RCC 7860 (cell line): ENCODE measurements around the gene ZNF511.
"Not testable (repeated sequence)": the region's sequence is repeated elsewhere in the genome, so short reads cannot be mapped to it uniquely, and the experiment has no call there.

Experiments used
- DNase-seq: peaks from one replicate; pipeline ENCODE4 v3.0.0-alpha.2; 2015; ENCODE audit warnings: low spot score
- FAIRE-seq: peaks from 2 replicates; lab custom pipeline; 2012; peaks lifted over from hg19 to GRCh38; lab: Jason Lieb, UNC

The ZNF511 gene

GRCh38 chr10:133313192-133313591 lies 4.5 kb downstream of the ZNF511 start:
- no peak for DNase-seq
- no peak for FAIRE-seq

GRCh38 chr10:133314911-133315310 lies 6.2 kb downstream of the ZNF511 start:
- DNase-seq (no peak), FAIRE-seq (no peak)

GRCh38 chr10:133315847-133316246 lies 7.1 kb downstream of the ZNF511 start:
- FAIRE-seq: no peak
- no peak for DNase-seq

GRCh38 chr10:133316266-133316665 lies 7.6 kb downstream of the ZNF511 start:
- DNase-seq (no peak), FAIRE-seq (no peak)

GRCh38 chr10:133316732-133317131 lies 8.0 kb downstream of the ZNF511 start:
- FAIRE-seq (no peak), DNase-seq (no peak)

GRCh38 chr10:133318494-133319127 lies 9.9 kb downstream of the ZNF511 start:
- FAIRE-seq (no peak), DNase-seq (peak; percentile 4)

- FAIRE-seq, DNase-seq: not testable (repeated sequence)
Observed at GRCh38 chr10:133320852-133321422, 12.2 kb downstream of the ZNF511 start.

GRCh38 chr10:133322064-133322709 lies 13.5 kb downstream of the ZNF511 start:
- not testable (repeated sequence) for DNase-seq, FAIRE-seq

GRCh38 chr10:133324198-133324792 lies 15.6 kb downstream of the ZNF511 start:
- FAIRE-seq: no peak
- DNase-seq: no peak

- DNase-seq: no peak
- no peak for FAIRE-seq
Observed at GRCh38 chr10:133324857-133325260, 16.1 kb downstream of the ZNF511 start.

GRCh38 chr10:133325440-133326222 lies 16.9 kb downstream of the ZNF511 start:
- FAIRE-seq (no peak), DNase-seq (no peak)

- DNase-seq: no peak
- no peak for FAIRE-seq
Observed at GRCh38 chr10:133326223-133326551, 17.5 kb downstream of the ZNF511 start.

GRCh38 chr10:133326745-133327650 lies 18.3 kb downstream of the ZNF511 start:
- FAIRE-seq: no peak

GRCh38 chr10:133327651-133328357 lies 19.1 kb downstream of the ZNF511 start:
- FAIRE-seq: no peak

More at GRCh38 chr10:133326745-133327650, 18.3 kb downstream of the ZNF511 start:
- peak; percentile 5 for DNase-seq

GRCh38 chr10:133328358-133329343 lies 19.9 kb downstream of the ZNF511 start:
- FAIRE-seq: no peak
- no peak for DNase-seq

More at GRCh38 chr10:133327651-133328357, 19.1 kb downstream of the ZNF511 start:
- DNase-seq: peak; percentile 46

GRCh38 chr10:133329491-133330202 lies 20.9 kb downstream of the ZNF511 start:
- FAIRE-seq: no peak

GRCh38 chr10:133332936-133333699 lies 24.4 kb downstream of the ZNF511 start:
- no peak for FAIRE-seq
- no peak for DNase-seq

More at GRCh38 chr10:133329491-133330202, 20.9 kb downstream of the ZNF511 start:
- DNase-seq: peak; percentile 60
